ENCODE data around the gene NOS1AP.

GRCh38 chr1:162264108-162264507 is 194.6 kb downstream of the NOS1AP start:
- TF ChIP-seq GLIS3 (CRISPR knock-in tag; IDR thresholded peaks at IDR 0.05) (no peak), CREB5 (CRISPR knock-in tag; IDR thresholded peaks at IDR 0.05; ENCODE audit: low read depth) (no peak), RARB (CRISPR knock-in tag; IDR thresholded peaks at IDR 0.05) (no peak), ZNF8 (CRISPR knock-in tag; IDR thresholded peaks at IDR 0.05) (no peak), OSR1 (CRISPR knock-in tag; IDR thresholded peaks at IDR 0.05) (no peak), PATZ1 (CRISPR knock-in tag; IDR thresholded peaks at IDR 0.05; ENCODE audit: borderline replicate concordance) (no peak)

Data from SK-N-SH treated with all-trans-retinoic acid at 6 μM for 48 hours (cell line).